Activated T-cell treated with anti-CD3 and anti-CD28 coated beads for 24 hours (primary cell): Measurements from ENCODE around the gene KREMEN1.

Experiments used
- DNase-seq: peaks from one replicate; pipeline ENCODE4 v3.0.0-alpha.2; 2020; ENCODE audit warnings: low read depth

KREMEN1 gene

DNA sequence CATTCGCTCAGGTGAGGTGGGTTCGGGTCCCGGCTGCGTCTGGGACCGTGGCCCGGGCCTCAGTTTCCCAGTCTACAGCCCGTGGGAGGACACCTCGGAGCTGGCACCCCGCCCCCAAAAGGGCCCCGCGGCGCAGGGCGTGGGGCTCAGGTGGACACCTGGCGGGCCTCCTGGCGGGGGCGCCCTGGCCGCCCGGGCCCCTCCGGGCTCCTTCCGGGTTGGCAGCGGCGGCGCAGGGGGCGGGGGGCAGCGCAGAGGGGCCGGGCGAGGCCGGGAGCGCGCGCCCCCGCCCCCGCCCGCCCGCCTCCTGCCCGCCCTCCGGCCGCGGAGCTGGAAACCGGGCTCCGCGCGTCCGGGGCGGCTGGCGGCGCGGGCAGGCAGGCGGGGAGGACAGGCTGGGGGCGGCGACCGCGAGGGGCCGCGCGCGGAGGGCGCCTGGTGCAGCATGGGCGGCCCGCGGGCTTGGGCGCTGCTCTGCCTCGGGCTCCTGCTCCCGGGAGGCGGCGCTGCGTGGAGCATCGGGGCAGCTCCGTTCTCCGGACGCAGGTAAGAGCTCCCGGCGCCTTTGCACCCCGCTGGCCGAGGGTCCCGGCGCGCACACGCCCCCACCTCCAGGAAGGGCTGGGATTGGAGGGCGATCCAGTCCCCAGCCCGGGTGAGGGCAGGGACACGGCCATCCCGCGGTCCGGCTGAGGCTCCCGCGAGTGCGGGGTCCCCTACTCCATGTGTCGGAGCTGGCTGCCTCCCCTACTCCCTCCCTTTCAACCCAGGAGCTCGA lies 132.9 kb downstream of the KREMEN1 start, which contains the start of gene EMID1:
Gene EMID1, plus strand, starts transcription at position 303 of the 778 bp plus-strand sequence. Its CDS starts 143 bp downstream, at position 446.
- DNase-seq = no peak

DNA sequence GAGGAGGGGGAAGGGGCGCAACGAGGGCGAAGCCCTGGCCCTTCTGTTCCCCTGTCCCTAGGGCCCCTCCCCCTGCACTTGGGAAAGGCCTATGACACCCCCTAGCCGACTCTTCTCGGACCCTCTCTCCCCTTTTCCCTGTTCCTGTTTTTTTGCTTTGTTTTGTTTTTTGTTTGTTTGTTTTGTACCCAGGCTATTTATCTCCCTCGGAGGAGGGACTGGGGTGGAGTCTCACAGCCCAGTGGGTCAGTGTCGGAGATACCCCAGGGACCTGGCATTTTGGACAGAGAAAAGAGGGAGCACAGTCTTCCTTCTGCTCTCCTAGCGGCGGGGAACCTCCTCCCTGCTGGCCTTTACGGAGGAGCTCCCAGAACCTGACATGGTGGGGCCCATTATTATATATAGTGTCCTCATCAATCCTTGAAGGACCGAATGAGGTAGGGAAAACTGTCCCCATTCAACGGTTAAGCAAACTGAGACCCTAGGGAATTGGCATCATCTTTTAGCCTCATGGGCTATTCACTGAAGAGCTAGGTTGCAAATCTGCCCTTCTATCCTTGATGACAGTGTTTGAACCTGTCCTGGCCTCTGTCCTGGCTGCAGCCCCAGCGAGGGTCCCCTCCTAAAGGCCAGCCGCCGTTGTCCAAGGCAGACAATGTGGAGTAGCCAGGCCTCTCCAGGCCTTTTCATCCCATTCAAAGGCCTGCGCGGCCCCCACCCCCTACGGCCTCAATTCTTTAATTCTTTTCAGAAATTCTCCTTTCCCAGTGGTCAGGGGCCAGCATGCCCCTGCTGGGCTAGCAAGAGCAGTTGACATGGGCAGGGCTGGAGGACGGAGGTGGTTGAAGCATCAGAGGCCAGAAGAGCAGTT lies 133.8 kb downstream of the KREMEN1 start:
- DNase-seq = no peak

DNA sequence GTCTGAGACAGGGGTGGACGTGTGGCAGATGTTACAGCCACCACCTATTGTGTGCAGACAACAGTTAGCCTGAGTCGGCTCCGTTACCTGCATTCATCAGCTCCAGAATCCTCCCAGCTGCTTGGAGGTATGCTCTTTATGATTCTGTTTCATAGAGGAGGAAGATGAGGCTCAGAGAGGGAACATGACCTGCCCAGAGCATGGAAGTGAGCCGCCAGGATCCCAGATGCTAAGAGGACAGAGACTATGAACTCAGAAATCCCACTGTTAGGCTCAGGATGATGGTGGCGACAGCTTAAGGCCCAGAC lies 134.4 kb downstream of the KREMEN1 start:
- DNase-seq = no peak

DNA sequence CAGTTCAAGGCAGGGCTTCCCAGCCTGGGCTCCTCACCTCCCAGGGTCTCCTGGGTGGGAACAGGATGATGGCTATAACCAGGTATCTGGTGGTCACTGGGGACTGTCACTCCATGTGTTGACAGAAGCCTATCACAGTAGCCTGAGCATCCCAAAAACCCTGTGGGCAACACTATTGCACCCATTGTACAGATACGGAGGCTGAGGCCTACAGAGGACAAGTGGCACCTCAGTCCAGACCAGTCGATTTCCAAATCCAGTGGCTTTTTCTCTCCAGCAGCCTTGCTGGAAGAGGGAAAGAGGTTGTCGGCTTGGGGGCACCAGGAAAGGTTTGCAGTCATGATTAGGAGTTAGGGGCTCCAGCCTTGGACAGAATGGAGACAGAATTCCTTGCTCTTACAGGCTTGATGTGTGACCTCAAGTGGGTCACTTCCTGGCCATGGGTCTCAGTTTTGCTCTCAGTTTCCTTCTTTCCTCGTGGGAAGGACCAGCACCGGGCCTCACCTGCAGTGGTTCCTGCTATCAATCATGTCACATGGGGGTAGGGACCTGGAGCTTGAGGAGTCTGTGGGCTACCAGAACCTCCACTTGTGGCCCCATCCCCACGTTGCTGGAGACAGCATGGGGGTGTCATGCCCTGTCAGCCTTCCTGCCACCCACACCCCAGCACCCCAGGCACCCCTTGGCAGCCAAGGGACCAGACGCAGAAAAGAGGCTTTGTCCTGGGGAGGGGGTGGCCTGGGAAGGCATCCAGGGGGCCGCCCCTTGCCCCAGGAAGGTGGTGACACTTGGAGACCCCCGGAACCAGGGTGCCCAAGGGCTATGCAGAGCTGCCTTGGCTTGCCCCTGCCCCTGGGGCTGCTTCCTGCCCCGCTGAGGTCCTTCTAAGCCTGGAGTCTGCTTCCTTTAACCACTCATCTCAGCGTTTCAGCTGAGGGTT lies 135.0 kb downstream of the KREMEN1 start:
- no peak for DNase-seq

DNA sequence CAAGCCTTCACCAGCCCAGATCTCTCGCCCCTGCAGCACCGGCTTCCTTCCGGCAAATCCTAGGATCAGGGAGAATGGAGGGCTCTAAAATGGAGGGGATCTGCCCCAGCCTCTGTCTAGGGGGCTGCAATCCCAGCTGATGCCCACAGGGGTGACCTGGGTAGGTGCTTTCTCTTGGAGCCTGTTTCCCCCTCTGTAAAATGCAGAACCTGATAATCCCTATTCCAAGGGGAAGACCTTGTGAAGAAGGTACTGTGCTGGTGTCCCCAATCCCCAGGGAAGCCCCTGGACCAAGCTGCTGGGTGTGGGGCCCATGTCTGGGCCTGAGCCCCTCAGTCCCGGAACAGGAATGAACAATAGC lies 135.6 kb downstream of the KREMEN1 start:
- DNase-seq = no peak

DNA sequence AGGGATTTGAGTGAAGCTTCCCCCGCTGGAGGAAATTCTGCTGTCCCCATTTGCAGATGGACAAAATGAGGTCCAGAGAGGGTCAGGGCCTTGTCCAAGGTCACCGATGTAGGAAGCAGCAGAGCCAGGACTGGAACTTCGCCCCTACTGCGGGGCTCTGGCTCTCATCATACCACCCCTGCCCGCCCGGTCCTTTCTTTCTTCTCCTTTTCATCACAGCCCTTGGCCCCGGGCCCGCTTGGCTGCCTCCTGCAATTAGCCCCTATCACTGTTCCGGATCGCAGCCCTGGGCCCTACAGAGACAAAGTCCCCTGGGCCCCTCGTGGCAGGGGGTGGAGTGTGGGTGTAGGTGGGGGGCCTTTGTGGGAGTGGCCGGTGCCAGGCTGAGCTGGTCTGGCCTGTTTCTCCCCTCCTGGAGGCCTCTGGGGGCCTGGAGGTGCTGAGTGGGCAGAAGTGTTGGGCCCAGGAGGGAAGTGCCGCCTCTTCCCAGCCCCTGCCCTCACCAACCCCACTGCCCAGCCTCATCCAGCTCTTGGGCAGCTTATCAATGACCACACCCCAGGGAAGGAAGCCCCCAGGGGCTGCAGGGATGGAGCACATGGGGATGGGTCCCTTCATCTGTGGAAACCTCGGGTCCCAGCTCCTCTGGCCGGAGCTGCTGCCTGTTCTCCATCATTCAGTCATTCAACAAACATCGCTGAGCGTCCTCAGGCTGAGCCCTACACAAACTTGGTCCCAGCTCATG lies 136.2 kb downstream of the KREMEN1 start:
- no peak for DNase-seq

DNA sequence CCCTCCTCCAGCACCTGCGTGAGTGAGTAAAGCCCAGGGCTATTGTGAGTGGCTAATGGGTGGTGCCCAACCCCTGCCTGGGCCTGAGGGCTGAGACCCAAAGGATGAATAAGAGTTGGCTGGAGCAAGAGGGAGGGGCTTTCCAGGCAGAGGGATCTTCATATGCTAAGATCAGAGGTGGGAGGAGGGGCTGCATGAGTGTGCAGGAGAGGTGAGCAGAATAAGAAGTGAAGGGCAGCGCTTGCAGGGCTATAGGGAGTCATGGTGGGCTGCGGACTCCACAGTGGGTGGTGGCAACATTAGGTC lies 136.7 kb downstream of the KREMEN1 start:
- DNase-seq = no peak

DNA sequence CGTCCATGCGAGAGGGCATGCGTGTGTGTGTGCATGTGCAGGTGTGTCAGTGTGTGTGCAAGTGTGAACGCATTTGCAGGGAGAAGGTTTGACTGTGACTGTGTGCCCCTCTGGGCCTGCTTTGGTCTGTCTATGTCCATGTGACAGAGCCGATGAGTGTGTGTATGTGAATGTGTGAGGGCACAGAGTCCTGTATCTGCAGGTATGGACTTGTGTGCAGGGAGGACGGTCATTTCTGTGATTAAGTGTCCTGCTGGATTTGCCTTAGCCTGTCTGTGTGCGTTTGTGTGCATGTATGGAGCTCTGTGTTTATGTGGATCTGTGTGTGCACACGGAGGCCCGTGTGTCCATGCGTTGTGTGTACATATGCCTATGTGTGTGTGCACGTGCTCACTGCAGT lies 138.2 kb downstream of the KREMEN1 start:
- DNase-seq = no peak

DNA sequence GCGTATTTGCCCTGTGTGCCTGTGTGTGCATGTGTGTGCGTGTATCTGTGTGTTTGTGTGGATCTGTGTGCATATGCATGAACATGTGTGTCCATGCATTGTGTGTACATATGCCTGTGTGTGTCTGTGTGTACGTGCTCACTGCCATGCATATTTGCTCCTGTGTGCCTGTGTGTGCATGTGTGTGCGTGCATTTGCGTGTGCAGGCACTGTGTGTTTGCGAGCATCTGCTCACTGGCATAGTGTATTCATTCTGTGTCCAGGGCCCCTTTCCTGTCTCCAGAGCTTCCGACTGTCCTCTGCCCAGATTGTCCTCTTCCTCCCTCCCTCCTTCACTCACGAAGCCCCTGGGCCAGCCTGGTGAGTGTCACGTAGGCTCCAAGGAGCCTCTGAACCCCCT lies 138.6 kb downstream of the KREMEN1 start:
- no peak for DNase-seq

DNA sequence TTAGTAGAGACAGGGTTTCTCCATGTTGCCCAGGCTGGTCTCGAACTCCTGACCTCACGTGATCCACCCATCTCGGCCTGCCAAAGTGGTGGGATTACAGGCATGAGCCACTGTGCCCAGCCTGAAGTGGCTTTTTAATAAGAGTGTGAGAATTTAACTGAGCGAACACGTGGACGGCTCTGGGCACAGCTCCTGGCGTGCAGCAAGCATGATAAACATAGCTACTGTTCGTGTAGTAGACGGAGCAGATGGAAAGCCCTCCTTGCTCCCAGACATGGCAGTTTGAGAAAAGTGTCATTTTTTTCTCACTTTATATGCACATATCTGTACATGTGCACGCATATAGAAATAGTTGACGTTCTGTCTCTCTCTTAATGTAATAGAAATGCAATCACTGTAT lies 139.9 kb downstream of the KREMEN1 start:
- no peak for DNase-seq

DNA sequence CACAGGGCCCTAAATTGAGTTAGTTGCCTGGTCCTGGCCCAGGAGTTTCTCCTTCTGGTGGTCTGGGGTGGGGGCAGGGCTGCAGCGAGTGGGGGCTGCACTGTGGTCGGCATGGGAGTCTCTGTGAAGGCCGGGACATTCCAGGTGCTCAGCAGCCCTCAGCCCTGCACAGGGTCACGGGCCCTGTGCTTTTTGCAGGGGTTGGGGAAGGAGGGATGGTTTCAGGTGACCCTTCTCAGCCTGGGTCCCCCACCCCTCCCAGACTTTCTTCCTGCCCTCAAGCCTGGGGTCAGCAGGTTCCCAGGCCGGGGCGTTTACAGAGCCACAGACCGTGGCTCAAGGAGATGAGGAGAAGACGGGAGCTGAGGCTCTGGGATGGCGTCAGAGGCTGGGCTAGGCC lies 140.7 kb downstream of the KREMEN1 start:
- DNase-seq = no peak

DNA sequence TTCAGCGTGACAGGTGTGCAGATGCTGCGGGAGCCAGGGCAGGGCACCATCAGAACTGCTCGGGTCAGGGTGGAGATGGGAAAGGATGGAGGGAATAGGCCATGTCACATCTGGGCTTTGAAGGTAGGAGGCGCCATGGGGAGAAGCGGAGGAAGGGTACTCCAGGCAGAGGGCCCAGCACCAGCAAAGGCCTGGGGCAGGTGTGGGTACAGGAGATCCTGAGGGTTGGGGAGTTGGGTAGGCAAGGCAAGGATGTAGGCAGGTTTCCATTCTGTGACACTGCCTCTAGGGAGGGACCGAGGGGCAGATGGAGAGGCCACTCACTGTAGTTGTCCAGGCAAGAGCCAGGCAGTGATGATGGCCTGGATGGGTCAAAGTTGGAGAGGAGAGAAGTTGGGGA lies 141.4 kb downstream of the KREMEN1 start:
- DNase-seq = no peak

DNA sequence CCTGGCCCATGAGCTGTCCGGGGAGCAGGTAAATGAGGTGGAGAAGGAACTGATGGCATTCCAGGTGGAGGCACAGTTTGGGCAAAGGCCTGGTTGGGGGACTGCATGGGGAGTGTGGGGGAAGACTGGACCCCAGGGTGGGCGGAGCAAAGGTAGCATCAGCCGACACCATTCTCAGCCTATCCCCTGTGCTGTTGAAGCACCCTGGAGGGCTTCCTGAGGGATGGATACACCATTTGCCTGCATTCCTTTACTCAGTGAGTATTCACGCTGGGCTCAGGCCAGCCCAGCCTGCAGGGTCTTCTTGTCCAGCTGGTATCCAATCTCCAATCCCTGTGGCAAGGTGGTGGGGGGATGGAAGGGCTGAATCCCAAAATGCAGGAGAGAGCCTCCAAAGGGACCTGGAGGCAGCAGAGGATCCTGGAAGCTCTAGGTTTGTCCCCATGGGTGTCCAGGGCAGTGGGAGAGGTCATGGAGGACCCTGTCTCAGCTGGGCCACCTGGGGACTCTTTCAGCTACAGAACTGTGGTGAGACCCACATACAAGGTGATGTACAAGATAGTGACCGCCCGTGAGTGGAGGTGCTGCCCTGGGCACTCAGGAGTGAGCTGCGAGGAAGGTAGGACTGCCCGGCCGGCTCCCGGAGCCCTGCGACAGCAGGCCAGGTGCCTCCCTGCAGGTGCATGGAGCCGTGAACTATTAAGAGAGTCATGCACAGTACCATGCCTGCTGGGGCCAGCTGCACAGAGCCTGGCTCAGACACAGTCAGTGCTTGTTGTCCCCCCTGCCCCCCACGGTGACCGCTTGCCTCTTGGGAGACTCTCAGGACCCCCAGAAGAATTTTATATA lies 142.4 kb downstream of the KREMEN1 start:
- no peak for DNase-seq

DNA sequence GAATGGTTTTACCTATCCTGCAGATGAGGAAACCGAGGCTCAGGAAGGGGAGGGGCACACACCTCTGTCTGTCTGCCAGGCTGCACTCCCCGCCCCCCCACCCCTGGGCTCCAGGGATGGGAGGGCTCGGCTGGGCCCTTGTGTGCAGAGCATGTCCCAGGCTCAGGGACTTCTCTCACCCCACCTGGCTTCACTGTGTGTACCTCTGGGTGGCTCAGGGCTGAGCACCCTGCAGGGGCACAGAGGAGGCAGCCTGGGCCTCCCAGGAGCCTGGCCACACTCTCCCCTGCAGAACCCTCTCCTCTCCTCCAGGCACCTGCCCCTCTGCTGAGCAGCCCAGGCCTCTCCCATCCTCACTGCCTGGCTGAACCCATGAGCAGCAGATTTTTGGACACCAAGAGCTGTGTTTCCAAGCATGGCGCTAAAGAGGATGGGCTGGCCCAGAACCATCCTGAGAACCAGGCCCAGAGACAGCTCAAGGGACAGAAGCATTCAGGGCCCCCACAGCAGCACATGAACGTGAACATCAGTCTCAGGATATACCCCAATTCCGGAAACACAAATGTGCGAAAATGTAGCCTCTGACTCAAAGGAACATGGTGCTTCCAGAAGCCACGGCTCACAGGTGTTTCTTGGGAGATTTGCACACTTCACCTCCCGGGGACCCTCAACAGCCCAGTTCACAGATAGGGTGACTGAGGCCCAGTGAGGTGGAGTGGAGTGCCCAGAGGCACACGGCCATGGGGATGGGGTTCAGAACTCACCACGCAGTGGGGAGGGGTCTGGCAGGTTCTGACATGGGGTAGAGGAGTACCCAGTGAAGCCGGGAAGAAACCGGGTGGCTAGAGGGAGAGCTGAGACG lies 143.4 kb downstream of the KREMEN1 start:
- DNase-seq = no peak

DNA sequence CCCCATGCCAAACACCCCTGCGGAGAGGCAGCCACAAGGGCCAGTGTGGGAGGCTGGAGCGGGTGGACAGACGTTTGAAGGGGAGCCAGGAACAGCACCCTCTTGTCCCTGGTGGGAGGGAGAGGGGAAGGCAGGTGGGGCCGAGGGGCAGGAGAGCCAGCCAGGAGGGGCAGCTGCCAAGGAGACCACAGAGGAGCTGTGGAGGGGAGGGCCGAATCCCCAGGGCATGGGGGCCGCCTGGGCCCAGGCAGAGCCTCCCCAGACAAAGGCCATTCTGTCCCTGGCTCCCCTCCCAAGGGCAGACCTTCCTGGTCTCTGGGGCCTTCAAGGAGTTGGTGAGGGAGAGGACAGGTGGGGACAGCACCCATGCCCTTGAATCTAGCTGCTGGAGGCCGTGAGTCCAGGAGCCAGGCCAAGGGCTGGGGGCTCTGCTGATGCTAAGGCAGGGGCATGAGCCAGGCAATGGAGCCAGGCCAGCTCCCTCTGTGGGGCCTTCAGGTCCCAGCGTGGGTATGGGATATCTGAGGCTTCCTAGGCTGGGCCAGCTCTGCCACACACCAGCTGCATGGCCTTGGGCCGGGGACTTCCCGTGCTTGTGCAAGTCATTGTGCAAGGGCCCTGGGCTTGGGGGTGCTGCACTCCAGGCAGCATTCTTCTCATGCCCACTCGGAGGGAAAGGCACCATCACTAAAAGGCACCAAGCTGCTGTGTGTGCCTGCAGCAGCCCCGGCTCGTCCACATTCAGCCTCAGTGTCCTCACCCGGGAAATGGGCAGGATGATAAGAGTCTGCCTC lies 144.2 kb downstream of the KREMEN1 start:
- no peak for DNase-seq
